HG03460 (cell line): ENCODE data around the gene DCTN2.
"Not testable (repeated sequence)": the region's sequence is repeated elsewhere in the genome, so short reads cannot be mapped to it uniquely, and the experiment has no call there.

Experiments used
- ATAC-seq: cut with Tn5 transposase; IDR thresholded peaks from one replicate; pipeline ENCODE4 v1.9.1; 2021; ENCODE audit not compliant: unreplicated experiment

The DCTN2 gene

GRCh38 chr12:57546438-57547287 lies at the start of gene DCTN2:
Gene DCTN2, minus strand, starts transcription at chr12:57547192. Its CDS starts 129 bp downstream, at chr12:57547063.
- peak; percentile 99 for ATAC-seq

DNA sequence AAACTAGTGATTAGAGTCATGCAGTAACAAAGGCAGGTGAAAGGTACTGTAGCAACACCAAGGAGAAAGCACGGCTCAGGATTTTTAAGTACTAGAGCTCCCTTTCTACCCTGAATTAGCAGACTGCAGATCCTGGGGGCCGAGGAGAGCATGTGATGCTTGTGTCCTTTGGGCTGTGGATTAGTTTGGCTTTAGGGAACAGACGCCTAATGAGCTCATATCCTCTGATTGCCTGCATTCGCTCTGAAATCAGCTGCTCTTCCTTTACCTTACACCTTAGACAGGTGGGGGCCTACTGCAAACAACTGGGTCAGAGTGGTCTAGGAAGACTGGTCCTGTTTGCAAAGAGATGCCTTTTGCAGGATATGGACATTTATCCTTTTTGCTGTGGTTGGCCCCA lies 46.2 kb upstream of the DCTN2 start:
- ATAC-seq = no peak

GRCh38 chr12:57592551-57593165 lies 45.7 kb upstream of the DCTN2 start:
- no peak for ATAC-seq

DNA sequence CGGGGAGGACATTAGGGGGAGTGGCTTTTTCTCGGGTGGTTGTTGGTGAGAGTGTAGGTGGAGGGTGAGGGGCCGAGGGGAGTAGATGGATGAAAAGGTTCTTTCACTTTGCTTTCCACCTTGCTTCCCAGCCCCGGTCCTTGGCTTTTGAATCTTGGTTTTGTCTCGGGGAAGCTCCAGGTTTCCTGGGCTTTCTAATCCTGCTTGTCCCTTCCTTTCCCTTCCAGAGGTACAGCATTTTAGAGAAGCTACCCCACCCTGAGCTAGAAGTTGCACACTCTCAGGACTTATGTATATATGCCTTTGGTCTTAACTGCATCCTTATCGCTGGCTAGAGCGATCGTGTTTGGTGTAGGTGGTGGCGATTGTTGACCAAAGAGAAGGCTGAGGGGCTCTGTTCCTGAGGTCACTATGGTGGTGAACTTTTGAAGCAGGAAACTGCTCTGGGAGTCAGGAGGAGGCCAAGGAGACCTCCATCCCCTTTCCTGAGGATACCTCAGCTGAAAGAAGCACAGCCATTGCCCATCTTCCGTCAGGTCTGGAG lies 44.9 kb upstream of the DCTN2 start:
- peak; percentile 16 for ATAC-seq

GRCh38 chr12:57590864-57591781 lies 44.1 kb upstream of the DCTN2 start, which contains the start of gene PIP4K2C:
Gene PIP4K2C, plus strand, starts transcription at chr12:57591192. Its CDS starts 98 bp downstream, at chr12:57591290.
- ATAC-seq = peak; percentile 90

- ATAC-seq = no peak
Measured at GRCh38 chr12:57590479-57590863, 43.5 kb upstream of the DCTN2 start.

DNA sequence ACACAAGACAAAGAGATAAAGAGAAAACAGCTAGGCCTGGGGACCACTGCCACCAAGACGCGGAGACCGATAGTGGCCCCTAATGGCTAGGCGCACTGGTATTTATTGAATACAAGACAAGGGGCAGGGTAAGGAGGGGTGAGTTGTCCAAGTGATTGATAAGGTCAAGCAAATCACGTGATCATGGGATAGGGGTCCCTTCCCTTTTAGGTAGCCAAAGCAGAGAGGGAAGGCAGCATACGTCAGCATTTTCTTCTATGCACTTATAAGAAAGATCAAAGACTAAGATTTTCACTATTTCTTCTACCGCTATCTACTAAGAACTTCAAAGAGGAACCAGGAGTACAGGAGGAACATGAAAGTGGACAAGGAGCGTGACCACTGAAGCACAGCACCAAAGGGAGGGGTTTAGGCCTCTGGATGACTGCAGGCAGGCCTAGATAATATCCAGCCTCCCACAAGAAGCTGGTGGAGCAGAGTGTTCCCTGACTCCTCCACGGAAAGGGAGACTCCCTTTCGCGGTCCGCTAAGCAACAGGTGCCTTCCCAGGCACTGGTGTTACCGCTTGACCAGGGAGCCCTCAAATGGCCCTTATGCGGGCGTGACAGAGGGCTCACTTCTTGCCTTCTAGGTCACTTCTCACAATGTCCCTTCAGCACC lies 42.1 kb upstream of the DCTN2 start:
- not testable (repeated sequence) for ATAC-seq

DNA sequence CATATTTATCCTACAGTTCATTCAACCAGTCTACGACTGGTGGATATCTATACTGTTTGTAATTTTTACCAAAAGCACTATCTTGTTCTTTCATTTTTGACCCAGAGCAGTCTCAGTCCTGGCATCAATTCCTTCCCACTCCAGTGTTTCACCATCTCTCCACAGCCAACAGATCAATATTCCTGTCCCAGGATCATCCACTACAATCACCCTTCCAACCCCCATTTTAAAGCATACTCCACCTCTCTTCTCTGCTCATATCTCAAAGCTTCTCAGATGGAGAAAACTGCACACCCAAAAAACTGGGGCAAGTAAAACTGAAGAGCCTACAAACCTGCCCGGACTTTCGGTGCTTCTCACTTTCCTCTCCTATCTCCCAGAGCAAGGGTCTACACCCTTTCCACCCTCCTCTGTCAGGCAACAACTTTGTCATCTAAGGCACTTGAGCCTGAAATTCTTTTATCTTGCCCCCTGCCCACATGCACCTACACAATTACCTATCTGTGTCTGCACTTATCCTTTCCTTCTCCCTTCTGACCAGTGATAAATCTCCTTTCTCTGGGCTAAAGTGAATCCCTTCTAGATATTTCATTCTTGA lies 39.9 kb upstream of the DCTN2 start:
- no peak for ATAC-seq

GRCh38 chr12:57586128-57586527 lies 39.1 kb upstream of the DCTN2 start:
- no peak for ATAC-seq

DNA sequence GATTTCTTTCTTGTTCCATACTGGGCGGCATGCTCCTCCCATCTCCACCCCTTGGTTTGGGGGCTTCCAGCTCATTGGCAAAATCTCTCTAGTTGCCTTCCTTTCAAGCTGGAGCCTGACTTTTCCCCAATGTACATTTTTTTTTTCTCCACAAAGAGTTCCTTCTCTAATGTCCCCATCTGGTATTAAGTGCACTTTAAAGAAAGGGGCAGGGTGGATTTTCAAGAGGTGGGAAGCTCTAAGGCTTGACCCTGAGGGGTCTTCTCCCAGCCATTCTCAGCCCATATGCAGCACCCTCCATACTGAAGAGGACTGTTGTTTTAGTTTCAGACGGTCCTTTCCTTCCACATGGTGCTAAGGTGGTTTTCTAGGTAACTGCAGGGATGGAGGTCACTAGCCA lies 38.2 kb upstream of the DCTN2 start:
- ATAC-seq = no peak

DNA sequence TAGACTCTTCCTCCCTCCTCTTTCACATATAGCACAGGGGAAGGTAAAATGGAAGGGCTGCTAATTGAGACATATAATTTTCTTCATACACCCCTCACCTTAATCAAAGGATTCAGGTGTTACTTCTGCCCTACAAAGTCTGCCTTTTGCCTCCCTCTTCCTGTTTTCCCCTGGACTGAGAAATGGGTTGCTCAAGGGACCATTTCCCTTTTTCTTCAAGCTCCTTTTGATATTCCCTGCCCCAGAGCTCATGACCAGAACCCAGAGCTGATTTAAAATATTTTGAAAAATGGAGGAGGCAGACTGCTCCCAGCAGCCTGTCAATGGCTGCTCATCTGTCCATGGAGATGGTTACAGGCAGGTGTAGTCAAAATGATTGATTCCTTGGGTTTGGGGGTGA lies 37.7 kb upstream of the DCTN2 start:
- no peak for ATAC-seq

- no peak for ATAC-seq
Measured at GRCh38 chr12:57584050-57584449, 37.1 kb upstream of the DCTN2 start.

- peak; percentile 95 for ATAC-seq
Measured at GRCh38 chr12:57583008-57583831, 36.2 kb upstream of the DCTN2 start.

DNA sequence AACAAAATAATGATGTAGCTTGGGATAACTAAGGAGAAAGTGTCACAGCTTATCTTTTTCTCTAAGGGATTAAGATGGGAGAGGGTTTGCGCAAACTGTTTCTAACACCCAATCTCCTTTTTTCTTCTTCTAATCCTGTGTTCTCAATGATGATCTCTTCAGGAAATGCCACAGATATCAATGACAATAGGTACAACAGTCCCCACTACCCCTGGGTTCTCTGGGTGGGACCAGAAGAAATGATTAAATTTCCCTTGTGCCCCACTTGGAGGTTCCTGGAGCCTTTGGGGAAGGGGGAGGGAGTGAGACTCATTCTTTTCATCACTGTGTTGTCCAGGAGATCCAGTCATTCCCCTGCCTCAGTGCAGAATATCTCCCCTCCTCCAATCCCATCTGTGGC lies 35.4 kb upstream of the DCTN2 start:
- ATAC-seq = no peak

DNA sequence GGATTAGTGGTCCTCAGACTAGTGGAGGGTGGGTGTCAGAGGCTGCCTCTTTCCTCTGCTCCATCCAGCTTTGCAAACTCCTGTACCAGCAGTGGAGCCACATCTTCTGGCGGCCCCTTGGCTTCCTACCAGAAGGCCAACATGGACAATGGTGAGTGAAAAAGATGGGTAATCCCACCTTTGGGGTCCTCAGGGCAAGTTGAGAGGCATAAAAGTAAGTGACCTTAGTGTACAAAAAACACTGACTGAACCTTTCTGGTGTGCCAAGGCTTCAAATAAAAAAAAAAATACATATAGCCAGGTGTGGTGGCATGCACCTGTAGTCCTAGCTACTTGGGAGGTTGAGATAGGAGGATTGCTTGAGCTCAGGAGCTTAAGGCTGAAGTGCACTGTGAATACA lies 34.8 kb upstream of the DCTN2 start:
- ATAC-seq = no peak

DNA sequence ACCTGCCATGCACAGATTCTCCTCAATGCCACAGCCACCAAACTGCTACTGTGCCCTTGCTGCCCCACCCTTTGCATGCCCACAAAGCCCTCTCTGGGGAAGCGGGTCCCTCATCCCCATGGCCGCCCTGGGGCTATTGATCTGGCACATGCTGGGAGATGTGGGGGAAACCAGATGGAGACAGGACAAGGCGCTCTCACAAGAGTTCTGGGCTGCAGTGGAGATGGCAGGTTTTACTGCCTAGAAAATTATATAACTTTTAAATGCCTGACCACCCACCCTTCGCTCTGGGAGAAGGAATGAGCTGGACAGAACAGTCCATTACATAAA lies 33.4 kb upstream of the DCTN2 start:
- no peak for ATAC-seq

GRCh38 chr12:57579677-57580465 lies 32.9 kb upstream of the DCTN2 start:
- ATAC-seq = no peak

- ATAC-seq = no peak
Measured at GRCh38 chr12:57579011-57579410, 32.0 kb upstream of the DCTN2 start.
